RWPE2 (cell line): Measurements from ENCODE around the gene GUCY1B1.

Experiments
- ATAC-seq: fragments of 200-7000 bp; cut with Tn5 transposase; 3 replicates; pipeline ENCODE4 v1.9.1; 2021; ENCODE audit warnings: low read depth
- DNase-seq: peaks from one replicate; pipeline ENCODE4 v3.0.0-alpha.2; 2020; ENCODE audit warnings: low spot score
- H3K27ac ChIP-seq: fragments of 450-650 bp; 2 replicates; pipeline ENCODE4 v1.5.1; 2017; ENCODE audit warnings: mild to moderate bottlenecking; ENCODE audit not compliant: poor library complexity, severe bottlenecking
- H3K27me3 ChIP-seq: fragments of 250-450 bp; sonication (Bioruptor Pico); 2 replicates; pipeline ENCODE4 v1.5.1; 2021; ENCODE audit warnings: mild to moderate bottlenecking, moderate library complexity; ENCODE audit not compliant: insufficient read depth, poor library complexity, severe bottlenecking
- H3K36me3 ChIP-seq: fragments of 250-450 bp; sonication (Bioruptor Pico); 2 replicates; pipeline ENCODE4 v1.5.1; 2020; ENCODE audit warnings: low read depth, mild to moderate bottlenecking, moderate library complexity
- H3K4me1 ChIP-seq: fragments of 250-450 bp; sonication (Bioruptor Pico); 2 replicates; pipeline ENCODE4 v1.5.1; 2021; ENCODE audit warnings: mild to moderate bottlenecking, moderate library complexity; ENCODE audit not compliant: insufficient read depth, poor library complexity, severe bottlenecking
- H3K4me3 ChIP-seq: fragments of 250-450 bp; sonication (Bioruptor Pico); 2 replicates; pipeline ENCODE4 v1.5.1; 2021; ENCODE audit warnings: mild to moderate bottlenecking, moderate library complexity; ENCODE audit not compliant: severe bottlenecking
- H3K9me3 ChIP-seq: fragments of 250-450 bp; sonication (Bioruptor Pico); 2 replicates; pipeline ENCODE4 v1.5.1; 2021; ENCODE audit warnings: mild to moderate bottlenecking, moderate library complexity; ENCODE audit not compliant: severe bottlenecking
- CTCF ChIP-seq: fragments of 450-650 bp; IDR thresholded peaks from one replicate; pipeline ENCODE4 v1.5.1; 2017; ENCODE audit warnings: mild to moderate bottlenecking, moderate library complexity; ENCODE audit not compliant: poor library complexity, severe bottlenecking

GUCY1B1 gene

GRCh38 chr4:155758481-155759371 lies at the start of gene GUCY1B1:
Gene GUCY1B1 (plus strand): TSS chr4:155759021. CDS start chr4:155759141, 120 bp downstream.
- Histone ChIP-seq H3K36me3 (no peaks in the 10 kb centered on the region), H3K9me3 (no peaks in the 10 kb centered on the region), H3K4me1 (no peaks in the 10 kb centered on the region), H3K27me3 (no peaks in the 10 kb centered on the region), H3K4me3 (peak within 1 kb of the TSS; percentile 29), H3K27ac (no peak within 1 kb of the TSS)
- DNase-seq (peak; percentile 78), ATAC-seq (peak; percentile 95)
- no peak for TF ChIP-seq CTCF

DNA sequence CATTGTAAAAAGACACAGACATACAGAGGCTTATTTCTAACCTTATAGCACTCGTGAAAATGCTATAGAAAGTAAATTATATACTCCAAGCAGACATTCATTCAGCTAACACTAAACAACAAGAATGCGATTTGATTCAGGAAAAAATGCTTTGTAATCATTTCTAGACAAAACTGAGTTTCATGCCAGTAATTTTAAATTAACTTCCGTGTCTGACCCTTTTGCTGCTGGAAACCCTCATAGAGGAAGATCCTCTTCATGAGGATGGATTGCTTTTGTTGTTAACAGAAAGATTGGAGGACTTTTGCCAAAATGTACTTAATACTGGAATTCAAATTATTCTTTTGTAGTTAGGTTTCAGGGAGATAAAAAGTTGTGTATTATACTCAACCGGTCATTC lies 48.9 kb upstream of the GUCY1B1 start:
- Histone ChIP-seq H3K27me3 (no peaks in the 10 kb centered on the region), H3K36me3 (no peaks in the 10 kb centered on the region), H3K4me3 (no peak overlapping the region), H3K27ac (no peak overlapping the region), H3K4me1 (no peaks in the 10 kb centered on the region), H3K9me3 (no peaks in the 10 kb centered on the region)
- DNase-seq (no peak), ATAC-seq (no peak)
- TF ChIP-seq CTCF: no peak

- no peaks in the 10 kb centered on the region for H3K36me3 ChIP-seq
- H3K4me1 ChIP-seq: no peaks in the 10 kb centered on the region
- no peaks in the 10 kb centered on the region for H3K27me3 ChIP-seq
- no peak overlapping the region for H3K27ac ChIP-seq
- no peak overlapping the region for H3K4me3 ChIP-seq
- DNase-seq (no peak), ATAC-seq (no peak)
- TF ChIP-seq CTCF: no peak
- no peaks in the 10 kb centered on the region for H3K9me3 ChIP-seq
Observed at GRCh38 chr4:155711556-155711955, 47.3 kb upstream of the GUCY1B1 start.

GRCh38 chr4:155712846-155713245 lies 46.0 kb upstream of the GUCY1B1 start:
- DNase-seq: no peak
- no peak for ATAC-seq
- no peaks in the 10 kb centered on the region for H3K4me1 ChIP-seq
- no peak for TF ChIP-seq CTCF
- no peaks in the 10 kb centered on the region for H3K36me3 ChIP-seq
- no peak overlapping the region for H3K27ac ChIP-seq
- no peaks in the 10 kb centered on the region for H3K27me3 ChIP-seq
- H3K4me3 ChIP-seq: no peak overlapping the region
- H3K9me3 ChIP-seq: no peaks in the 10 kb centered on the region

GRCh38 chr4:155713911-155714310 lies 44.9 kb upstream of the GUCY1B1 start:
- Histone ChIP-seq H3K27ac (no peak overlapping the region), H3K27me3 (no peaks in the 10 kb centered on the region), H3K9me3 (no peaks in the 10 kb centered on the region), H3K4me3 (no peak overlapping the region), H3K36me3 (no peaks in the 10 kb centered on the region), H3K4me1 (no peaks in the 10 kb centered on the region)
- no peak for TF ChIP-seq CTCF
- DNase-seq (no peak), ATAC-seq (no peak)
